HG03521 (cell line): Measurements from ENCODE around the gene SYNGR2.
A peak's percentile ranks its signal among the peaks of the same experiment; 100 is the strongest.

ENCODE experiments used
- ATAC-seq: cut with Tn5 transposase; IDR thresholded peaks from one replicate; pipeline ENCODE4 v1.9.1; 2021; ENCODE audit warnings: mild to moderate bottlenecking, moderate library complexity; ENCODE audit not compliant: unreplicated experiment

Gene SYNGR2

DNA sequence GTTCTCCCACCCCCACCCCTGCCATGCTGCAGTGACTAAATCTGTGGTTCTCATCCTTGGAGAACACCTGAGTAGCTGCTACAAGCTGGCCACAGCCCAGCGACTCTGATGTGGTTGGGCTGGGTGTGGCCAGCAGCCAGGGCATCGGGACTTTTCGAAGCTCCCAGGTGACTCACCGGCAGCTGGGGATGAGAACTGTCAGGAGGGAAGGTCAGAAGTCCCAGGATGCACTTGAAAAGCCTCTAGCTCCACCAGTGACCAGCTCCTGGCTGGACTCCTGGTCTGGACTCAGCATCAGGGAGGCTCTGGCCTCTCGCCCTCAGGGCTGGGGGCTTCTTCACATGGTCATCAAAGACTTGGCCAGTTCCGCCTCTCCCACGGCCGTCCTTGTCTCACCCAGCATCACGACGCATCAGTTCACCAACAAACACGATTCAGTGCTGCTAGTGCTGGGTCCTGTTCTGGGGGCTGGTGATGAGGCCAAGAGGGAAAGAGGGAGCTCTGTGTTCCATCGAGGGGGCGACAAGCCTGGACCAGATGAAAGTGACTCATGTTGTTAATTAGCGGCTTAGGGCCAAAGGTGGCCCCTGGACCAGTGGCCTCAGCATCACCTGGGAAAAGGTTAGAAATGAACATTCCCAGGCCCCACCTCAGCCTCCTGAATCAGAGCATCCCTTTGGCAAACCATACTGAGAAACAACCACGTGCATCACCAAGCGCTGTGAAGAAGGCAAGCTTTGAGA lies 26.1 kb upstream of the SYNGR2 start:
- ATAC-seq = no peak

DNA sequence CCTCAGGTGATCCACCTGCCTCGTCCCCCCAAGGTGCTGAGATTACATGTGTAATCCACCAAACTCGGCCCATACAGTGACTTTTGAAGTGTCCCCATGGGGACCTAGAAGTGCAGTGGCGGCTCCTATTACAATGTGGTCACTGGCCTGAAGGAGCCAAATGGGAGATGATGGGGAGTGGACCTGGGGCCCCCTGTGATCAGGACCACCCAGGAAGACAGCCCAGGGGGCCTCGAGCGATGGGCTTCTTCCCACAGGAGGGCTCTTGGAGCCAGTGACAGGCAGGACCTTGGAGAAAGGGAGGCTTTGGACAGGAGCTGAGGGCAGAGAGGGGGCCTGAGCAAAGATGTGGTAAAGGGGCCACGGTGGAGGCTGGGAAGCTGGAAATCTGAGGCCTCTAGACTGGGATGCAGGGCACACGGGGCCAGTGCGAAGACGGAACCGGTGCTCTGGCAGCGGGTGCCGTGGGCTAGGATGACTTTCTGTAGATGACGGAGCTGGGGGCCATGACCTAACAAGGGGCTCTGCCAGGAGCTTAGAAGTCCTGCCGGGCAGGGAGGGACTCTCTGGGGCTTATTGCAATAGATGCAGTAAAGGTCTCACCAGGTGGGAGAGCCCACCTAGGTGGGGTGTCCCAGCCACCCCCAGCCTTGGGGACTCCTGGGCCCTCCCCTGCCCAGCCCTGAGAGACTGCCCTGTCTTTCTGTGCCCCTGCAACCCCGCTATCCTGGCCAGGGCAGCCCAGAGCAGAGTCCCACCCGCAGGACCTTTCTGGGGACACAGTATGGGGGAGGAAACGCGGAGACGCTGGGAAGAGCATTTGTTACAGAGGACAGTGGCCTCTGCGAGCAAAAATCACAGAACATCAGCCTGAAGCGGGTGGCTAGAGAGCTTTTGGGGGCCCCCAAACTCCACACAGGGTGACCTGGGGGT lies 24.9 kb upstream of the SYNGR2 start:
- ATAC-seq = no peak

DNA sequence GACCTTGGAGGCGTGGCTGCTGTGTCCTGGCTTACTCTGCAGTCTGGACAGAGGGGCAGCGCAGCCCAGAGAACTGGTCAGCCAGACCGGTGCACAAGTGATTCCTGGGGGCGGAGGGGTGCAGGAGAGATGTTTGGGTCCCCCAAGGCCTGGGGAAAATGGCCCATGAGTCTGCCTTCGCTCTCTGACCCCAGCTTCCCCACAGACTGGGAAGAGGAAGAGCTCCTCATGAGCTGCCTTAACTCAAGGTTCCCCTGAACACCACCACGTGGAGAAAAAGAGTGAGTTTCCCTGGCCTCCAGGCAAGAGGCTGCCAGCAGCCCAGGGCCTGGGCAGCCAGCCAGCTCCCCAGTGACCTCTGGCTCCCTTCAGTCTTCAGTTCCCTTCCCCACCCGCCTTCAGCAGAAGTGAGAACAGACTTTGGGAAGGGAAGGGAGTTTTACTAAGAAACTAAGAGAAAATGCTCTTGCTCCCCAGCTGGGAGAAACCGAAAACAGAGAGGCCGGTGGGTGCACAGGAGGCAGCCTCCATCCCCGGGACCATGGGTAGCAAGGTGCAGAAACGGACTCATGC lies 24.1 kb upstream of the SYNGR2 start:
- ATAC-seq = no peak

DNA sequence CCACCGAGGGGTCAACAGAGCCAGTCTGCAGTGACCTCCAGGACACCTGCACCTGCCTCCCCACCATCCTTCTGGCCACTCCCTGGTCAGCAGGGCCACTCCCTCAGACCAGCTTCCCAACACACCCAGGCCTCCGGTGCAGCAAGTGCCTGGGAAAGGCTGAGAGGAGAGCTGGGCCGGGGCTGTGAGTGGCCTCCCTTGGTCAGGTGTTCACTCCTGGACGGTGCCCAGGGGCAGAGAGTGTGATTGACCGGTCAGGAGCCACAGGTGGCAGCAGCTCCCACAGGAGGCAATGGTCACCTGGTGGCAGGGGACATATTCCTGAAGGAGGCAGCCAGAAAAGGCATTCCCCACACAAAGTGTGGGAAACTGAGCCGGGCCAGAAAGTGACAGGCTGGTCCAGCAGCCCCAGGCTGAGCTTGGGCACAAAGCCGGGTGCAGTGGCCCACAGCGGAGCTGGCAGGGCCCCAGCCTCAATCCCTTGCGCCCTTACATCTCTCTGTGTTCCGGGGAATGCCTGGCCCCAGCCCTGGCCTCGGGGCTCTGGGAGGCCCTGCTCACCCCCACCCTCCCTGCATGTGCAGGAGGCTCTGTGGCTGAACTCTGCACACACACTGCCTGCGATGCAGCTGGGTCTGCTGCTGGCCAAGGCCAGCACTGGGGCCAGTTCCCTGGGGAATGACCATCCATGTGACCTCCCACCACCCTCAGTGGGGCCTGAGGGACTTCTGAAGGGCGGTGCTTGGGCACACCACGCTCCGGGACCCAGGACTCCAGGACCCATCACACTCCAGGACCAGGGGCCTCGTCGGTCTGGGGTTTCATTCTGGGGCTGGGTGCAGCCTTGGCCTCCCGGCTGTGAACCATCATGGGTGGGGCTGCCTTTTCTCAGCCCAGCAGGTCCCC lies 23.4 kb upstream of the SYNGR2 start:
- ATAC-seq = no peak

DNA sequence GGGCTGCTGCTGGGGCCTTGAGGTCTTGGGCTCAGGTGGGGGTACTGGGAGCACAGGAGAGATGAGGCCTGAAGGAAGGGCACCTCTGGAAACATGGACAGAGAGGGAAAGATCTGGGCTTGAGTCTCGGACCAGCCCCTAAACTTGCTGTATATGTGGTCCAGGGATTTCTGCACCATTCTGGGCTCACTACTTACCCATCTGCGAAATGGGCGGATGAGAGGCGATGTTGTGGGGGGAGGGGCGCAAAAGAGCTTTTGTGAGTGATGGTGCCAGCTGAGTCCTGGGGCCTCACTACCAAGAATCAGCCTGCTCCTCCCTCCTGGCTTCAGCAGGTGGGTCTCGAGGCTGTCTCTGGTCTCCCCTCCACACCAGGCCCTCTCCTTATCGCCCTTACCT lies 21.9 kb upstream of the SYNGR2 start:
- no peak for ATAC-seq

DNA sequence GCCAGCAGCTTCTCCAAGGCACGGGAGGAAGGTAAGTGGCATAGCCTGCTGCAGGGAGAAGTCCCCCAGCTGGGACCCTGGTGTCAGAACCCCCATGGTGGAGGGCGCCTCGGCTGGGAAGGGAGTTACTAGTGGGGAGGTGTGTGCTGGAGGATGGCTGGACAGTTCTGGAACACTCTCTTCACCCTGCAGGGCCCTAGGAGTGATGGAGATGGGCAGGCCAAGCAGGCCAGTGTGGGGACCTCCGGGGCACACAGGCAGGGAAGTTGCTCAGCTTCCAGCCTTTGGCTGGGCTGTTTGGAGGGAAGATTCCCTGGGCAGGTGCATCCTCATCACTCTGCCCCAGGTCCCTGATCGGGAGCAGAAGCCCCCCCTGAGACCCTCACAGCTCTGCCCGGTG lies 21.5 kb upstream of the SYNGR2 start:
- ATAC-seq = no peak

DNA sequence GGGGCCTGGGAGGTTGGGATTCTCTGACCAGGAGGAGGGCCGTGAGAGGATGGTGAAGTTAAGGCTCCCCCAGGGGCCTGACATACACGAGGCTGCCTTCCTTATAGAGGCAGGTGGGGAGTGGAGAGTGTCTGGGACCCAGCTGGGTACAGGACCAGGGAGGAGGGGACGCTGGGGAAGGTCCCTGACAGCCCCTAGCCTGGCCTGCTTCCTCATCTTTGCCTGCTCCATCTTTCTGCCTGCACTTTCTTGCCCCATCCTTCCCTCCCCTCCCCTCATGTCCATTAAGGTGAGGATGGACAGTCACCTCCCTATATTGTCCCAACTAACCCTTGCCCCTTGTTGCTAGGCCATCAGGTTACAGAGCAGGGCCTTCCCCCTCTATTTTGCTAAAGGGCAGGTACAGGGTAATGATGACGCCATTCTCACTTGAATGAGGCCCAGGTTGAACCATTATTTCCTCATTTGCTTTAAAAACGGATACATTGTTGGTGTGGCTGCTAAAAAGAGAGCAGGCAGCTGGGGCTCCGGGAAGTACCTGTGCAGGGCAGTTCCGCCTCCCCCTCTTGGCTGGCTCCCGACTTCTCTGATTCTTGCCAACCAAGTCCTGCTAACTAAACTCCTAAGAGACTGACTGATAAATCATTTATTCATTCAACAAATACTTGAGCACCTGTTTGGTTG lies 20.9 kb upstream of the SYNGR2 start:
- ATAC-seq = no peak

DNA sequence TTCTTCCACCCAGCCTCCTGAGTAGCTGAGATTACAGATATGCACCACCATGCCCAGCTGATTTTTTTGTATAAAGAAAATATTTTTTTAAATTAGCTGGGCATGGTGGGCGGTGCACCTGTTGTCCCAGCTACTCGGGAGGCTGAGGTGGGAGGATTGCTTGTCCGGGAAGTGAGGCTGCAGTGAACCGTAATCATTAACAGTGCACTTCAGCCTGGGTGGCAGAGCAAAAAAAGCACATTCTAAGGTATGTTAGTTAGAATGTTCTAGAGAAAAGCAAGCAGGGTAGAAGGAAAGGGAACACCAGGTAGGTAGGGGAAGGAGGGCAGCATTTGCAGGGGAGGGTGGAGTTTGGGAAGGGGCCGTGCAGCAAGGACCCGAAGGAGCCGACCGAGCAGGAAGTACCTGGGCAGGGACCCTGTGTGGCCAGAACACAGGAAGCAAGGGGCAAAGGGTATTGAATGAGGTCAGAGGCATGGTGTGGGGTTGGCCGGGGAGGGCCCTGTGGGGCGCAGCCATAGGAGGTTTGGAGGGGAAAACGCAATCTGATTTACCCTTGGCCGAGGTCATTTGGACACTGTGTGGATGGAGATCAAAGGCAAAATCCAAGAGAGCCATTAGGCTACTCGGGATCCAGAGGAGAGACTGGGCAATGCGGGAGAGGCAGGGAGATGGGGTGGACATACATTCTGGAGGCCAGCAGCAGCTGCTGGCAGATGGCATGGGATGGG lies 19.9 kb upstream of the SYNGR2 start:
- ATAC-seq = no peak

DNA sequence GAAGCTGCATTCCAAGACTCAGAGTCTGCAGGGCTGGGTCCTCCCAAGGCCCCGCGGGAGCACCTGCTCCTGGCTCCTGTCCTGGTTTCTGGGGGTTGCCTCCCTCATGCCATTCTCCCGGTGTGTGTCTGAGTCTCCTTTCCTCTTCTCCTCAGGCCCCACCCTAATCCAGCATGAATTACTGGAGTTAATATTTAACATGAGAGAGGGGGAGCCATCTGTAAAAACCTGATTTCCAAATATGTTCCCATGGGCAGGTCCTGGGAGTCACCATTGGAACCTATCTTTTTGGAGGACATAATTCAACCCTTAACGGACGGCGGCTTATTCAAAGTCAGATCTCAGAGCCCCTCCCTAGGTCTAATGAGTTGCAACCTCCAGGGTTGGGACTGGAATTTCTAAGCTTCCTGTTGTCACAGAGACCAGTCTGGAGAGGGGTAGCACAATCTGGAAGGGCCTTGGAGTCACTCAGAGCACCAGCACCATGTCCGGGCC lies 16.8 kb upstream of the SYNGR2 start:
- no peak for ATAC-seq

DNA sequence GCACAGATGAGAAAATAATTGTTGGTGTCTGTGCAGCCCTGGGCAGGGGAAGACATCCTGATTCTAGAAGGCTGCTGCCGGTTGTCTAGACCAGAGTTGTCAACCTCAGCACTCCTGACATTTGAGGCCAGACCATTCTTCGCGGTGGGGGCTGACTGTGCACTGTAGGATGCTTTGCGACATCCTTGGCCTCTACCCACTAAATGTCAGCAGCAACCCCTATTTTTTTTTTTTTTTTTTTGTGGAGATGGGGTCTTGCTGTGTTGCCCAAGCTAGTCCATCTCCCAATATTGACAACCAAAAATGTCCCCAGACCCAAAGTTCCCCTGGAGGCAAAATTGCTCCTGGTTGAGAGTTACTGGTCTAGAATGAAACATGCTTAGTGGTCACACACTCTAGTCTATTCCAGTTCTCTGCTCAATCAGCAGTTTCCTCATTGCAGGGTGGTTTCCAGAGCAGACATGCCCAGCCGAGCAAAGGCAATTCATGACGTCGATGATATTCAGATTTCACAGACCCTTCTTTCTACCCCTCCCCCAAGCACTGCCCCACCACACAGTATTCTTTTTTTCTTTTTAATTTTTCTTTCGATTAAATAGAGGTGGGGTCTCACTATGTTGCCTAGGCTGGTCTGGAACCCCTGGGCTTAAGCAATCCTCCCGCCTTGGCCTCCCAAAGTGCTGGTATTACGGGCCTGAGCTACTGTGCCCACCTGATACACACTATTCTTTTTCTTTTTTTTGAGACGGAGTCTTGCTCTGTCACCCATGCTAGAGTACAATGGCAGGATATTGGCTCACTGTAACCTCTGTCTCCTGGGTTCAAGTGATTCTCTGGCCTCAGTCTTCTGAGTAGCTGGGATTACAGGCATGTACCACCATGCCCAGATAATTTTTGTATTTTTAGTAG lies 13.2 kb upstream of the SYNGR2 start:
- peak; percentile 41 for ATAC-seq

DNA sequence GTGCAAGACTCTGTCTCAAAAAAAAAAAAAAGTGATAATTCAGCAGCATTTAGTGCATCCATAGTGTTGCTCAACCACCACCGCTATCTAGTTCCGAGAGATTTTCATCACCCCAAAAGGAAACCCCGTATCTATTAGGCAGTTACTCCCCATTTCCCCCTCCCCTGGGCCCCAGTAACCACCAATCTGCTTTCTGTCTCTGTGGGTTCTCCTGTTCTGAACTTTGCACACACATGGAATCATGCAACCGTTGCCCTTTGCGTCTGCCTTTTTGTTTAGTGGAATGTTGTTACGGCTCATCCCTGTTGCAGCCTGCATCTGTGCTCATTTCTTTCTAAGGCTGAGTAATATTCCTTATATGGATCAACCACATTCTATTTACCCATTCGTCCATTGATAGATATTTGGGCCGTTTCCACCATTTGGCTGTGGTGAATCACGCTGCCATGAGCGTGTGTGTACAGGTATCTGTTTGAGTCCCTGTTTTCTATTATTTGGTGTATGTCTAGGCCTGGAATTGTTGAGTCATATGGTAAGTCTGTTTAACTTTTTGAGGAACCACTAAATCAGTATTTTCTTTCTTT lies 8.7 kb upstream of the SYNGR2 start:
- no peak for ATAC-seq

DNA sequence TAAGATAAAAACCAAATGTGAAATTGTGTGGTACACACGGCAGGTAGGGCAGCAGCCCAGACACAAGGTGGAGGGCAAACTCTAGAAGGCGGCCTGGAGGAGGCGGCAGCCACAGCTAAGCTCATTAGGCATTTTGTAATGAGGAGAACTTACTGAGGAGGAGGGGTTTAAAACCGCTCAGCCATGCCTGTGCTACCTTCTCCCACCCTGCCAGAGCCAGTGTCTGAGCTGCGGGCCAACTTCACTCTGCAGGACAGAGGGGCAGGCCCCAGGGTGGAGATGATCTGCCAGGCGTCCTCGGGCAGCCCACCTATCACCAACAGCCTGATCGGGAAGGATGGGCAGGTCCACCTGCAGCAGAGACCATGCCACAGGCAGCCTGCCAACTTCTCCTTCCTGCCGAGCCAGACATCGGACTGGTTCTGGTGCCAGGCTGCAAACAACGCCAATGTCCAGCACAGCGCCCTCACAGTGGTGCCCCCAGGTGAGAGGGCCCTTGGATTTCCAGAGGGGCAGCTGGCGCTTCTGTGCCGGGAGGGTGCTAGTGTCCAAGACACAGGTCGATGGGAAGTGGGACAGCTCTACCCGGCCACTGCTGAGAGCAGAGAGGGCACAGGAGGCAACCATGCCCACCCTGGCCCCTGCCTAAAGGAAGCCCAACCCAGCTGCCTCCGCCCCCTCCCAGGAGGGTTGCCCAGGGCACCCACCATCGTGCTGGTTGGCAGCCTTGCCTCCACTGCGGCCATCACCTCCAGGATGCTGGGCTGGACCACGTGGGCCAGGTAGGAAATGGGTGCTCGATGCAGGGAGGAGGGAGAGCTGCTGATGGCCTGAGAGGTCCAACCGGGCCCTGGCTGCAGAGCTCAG lies 4.3 kb upstream of the SYNGR2 start:
- no peak for ATAC-seq

DNA sequence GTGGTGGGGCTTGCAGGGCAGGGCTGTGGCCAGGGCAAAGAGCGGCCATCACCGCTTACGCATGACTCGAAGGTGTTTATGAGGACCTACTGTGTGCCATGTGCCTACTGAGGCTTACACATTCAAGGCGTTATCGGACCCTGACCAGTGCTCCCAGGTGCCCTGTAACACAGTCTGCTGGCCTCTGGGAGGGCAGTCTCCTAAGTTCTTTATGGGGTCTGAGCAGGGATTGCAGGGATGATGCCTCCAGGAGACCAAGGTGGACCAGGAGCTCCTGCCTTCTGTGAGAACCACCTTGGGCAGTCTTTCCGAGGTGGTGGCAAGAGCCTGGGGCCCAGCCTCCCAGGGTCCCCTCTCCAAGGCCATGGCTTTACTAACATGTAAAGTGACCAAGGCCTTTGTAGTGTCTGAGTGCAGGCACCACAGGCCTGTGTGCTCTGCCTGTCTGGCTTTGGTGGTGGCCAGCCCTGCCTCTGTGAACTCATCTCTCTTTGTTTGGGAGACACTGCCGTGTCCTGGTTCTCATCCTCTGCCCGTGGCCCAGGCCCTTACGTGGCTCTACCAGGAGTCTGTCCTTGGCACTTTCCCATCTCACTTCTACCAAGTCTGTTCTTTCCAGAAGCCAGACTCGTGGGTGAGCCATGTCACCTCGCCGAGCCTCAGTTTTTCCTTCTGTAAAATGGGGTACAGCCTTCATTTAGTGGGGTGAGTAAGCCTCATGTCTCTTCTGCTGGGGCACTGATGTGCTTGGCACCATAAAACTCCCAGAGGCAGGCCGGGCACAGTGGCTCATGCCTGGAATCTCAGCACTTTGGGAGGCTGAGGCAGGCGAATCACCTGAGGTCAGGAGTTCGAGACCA lies 3.4 kb upstream of the SYNGR2 start:
- no peak for ATAC-seq

DNA sequence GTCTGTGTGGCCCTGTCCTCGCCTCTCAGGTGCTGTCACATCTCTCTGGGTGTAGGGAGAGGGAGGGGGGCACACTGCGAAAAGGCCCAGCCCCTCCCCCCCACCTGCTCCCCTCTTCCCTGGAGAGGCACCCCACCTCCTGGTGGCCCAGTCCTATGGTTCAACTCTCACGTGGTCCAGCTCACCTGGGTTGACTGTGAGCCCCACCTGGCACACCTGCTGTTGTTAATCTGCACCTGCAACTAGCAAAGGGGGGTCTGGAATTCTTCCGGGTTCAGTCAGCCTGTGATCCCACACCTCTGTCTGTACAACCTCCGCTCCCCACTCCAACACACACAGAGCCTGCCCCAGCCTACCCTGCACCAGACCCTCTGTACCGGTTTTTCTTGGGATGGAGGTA lies 2.0 kb upstream of the SYNGR2 start:
- no peak for ATAC-seq

DNA sequence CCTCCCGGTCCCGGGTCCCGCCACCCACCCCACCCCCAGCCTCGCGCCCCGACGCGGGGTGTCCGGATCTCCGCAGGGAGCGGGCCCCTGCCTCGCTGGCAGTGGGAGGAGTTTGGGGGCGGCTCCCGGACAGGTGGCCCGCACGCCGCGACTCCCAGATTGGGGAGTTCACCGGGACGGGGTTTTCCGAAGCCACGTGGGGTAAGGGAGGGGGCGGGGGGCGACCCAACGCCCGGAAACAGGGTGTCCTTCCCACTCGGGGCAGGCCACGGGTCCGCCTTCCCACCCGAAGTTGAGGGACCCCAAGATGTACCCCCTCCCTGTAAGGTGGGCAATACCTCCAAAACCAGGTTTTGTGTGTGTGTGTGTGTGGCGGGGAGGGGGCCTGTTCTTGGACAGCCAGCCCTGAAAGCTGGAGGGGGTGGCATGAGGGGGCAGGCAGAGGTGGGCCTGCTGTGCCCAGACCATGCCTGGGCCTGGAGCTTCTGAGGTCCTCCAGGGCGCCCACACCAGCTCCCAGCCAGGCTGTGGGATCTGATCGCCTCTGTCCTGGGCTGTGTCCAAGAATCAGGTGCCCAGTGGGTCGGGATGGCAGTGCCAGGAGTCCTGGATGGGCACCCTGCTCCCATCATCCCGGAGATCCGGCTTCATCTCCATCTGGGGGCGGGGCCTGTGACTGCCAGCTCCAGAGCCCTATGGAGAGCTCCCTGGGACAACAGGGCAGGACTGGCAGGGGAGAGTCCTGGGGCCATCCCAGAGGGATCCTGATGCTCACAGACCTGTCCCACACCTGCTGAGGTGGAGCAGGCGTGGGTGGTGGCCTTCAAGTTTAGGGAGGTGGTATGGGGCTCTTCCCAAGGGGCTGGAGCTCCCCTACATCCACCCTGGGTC lies 767 bp downstream of the SYNGR2 start:
- no peak for ATAC-seq
